ENCODE data around the gene PHACTR1.

Gene PHACTR1

DNA sequence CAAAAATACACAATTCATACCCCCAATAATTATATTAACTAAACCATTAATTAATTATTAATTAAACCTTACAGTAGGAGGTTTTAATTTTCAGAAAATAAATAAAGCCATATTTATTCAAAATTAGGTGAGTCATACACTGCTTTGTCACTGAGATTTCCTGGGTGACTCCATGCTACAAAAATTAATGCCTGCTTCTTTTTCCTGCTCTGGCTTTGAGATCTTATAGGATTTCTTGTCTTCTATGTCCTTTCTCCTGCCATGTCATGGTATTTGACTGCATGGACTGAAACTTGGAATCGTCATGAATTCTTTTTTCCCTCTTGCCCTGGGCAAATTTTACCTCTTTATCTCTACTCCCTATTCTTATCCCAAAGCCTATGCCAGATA, 133.2 kb downstream of the PHACTR1 start:
- no peak for DNase-seq (ENCODE audit: low spot score)

DNA sequence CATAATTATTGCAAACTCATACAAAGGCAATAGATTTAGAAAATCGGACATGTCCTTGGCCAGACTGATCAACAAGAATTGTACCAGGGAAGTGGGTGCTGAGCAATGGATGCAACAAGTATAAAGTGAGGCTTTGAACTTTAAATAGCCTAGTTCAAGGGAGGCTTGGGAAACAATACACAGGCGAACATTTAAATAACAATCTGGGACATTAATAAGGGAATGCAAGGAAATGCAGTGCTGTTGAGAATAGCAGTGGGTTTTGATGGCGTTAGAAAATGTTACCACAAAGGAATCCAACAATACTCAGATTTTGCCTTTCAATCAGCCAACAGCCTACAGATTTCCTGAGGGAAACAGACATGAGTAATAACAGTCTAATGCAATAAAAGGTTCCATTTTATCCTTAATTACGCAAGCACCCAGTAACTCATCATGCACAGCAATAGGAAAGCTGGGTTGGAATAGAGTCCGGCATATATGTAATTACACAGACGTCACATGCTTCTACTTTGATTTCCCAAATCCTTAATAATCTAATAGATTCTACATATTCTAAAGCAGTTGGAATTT, 134.6 kb downstream of the PHACTR1 start:
- DNase-seq (ENCODE audit: low spot score) = no peak

DNA sequence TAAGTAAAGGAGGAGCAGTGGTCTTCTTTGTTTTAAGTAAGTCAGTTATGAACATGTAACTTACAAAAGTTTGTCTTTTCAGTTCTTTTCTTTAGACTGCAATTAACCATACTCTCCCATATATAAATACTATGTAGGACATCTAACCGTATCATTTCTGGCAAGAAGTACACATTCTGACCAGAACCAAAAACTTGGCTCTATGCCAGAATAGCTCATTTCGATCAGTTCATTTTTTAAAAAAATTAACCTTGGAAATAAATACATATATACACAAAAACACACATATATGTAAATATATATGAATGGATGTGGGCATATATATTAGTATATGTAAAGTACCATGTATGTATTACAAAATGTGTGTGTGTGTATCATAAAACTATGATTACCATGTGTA, 145.0 kb downstream of the PHACTR1 start:
- no peak for DNase-seq (ENCODE audit: low spot score)

DNA sequence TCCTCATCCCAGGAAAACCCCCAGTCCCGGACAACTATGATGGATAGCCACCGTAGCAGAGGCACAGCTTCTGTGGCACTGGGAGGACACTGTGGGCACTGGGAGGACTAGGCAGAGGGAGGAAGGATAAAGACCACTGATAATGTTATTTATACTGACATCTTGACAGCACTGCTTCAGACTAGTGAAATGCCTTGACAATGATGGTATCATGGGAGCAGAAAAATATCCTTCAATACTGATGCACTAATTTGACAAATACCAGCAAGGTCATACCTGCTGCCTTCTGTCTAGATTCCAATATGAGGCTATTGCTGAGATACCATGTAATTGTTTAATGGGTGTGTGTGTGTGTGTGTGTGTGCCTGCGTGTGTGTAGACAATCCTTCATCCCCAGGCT, 148.6 kb downstream of the PHACTR1 start:
- no peak for DNase-seq (ENCODE audit: low spot score)

DNA sequence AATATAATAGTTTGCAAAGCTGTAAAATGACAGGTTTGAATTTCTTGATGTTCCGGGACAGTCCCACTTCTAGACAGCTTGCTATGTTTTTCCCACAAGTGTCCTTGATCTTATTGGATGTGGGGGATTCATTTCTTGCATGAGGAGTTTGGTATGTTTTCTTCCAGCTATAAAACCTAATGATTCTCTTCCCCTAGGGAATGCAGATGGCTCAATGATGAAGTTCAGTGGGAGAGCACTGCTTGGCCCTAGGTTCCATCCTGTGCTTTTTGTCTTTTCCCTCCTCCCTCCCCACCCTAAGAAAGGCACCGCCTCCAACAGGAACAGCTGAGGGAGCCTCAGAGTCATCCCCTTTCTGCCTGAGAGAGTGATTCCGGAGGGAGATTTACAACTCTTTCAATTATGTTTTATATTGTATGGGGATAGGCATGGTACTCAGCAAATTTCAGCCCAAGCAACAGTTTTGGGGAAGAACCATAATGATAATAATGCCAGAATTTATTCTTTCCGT, 149.2 kb downstream of the PHACTR1 start:
- no peak for DNase-seq (ENCODE audit: low spot score)

DNA sequence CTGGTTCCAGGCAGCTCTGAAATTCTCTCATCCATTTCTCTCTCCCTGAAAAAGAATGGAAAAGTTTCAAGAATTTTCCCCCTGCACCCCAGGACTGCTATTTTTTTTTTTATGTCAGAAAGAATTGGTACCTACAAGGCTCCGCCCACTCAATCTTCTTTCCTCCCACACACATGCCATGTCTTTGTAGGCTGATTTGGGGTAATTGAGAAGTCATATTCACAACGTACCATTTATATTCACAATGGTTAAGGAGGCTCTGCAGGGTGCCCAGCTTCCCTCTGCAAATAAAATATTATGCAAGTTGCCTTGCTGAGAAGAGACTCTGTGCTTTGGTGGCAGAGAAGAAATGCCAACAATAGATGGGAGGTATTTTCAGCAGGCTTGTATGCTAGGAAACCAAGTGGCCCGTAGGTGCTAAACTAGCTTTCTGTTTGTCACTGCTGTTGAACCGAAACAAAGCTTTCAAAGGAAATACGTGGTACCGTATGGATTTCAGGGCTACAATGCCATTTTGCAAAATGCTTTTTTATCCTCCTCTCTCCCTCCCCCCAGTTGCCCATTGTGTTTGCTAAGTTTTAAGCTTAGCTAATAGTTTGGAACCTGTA, 150.0 kb downstream of the PHACTR1 start:
- DNase-seq (ENCODE audit: low spot score) = no peak

DNA sequence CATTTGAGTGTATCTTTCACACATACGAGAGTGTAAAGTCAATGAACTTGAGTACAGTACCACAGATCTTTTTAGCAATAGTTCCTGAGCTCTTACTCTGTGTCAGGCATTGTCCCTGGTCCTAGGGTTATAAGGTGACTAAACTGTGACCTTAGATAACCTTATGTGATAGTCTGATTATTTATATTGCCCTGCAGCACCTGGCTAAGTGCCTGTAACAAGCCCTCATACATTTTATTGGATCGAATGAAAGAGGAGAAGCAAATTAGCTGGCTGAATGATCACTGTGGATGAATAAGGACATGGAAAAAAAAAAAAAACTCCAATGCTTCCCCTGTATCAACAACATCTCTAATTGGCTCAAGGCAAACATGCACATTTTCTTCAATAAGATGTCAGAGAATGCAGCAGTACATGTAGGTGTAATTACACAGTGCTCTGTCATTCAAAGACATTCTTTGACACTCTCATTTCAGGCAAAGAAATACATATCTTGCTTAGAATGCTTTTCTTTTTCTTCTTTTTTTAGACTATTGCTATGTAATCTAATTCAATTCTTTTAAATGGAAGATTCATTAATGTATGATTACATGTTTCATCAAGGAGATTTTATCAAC, 153.4 kb downstream of the PHACTR1 start:
- DNase-seq (ENCODE audit: low spot score) = no peak

DNA sequence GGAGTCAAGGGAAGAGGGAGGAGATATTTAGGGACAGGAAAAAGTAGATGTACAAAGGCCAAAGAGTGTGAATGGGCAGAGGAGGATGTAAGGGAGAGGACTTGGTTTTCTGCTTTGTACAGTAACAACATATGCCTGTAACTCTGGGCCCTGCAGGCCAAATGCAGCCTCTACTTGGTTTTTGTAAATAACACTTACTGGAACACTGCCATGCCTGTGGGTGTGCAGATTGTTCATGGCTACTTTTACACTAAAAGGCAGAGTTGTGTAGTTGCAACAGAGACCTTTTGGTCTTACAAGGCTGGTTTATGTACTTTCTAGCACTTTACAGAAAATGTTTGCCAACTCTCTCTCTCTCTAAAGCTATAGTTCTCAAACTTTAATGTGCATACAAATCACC, 157.1 kb downstream of the PHACTR1 start:
- no peak for DNase-seq (ENCODE audit: low spot score)

DNA sequence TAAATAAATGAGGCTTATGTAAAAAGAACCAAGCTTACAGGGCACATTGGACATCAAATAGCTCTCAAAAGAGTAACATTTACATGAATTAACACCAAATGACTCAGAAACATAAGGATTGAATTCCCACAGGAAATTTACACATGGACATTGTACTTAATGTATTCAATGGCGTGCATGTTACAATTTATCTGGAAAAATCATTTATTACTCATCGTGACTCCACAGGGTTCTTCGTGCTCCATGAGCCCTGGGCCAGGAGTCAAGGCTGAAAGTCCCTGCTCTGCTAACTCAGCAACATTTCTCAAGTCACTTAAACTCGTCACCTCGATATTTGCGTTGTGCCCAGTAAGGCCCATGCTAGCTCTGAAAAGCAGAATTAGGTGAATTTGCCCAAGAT, 158.5 kb downstream of the PHACTR1 start:
- no peak for DNase-seq (ENCODE audit: low spot score)

DNA sequence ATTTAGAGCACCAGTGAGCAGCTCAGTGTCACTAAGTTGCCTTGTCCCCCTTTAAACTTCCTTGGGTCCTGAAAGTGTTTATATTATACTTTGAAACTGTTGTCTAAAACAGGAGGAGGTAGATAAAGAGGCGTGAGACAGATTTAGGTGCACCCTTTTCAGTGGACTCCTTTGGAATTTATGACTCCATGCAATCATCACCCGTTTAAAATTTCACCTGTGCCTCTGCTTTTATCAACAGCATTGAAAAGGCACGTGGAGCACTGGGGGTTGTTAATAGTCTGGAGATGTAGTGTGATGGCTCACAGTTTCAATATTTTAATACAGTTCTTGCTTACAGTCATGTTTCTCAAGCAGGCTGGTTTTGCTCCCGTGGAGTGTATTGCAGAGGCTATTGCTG, 162.2 kb downstream of the PHACTR1 start:
- no peak for DNase-seq (ENCODE audit: low spot score)

DNA sequence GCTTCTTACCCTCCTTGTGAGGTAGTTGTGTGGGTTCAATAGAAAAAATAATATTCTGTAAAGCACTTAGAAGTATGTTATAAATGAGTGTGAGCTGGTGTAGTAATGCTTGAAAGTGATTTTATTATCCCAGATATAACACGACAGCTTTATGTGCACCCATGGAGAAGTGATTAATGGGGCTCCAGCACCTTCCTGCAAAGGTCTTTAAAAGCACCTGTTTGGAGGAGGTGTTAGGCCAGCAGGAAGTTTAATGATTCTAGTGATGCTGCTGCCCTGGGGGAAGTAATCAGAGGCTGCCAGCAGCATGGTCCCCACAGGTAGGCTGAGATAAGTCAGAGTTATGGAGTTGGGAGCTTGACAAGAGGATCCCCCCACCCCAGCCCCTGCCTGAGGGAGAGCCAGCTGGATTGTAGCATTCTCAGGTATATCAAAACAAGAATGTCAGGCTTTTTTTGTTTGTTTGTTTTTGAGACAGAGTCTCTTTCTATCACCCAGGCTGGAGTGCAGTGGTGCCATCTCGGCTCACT, 166.3 kb downstream of the PHACTR1 start:
- DNase-seq (ENCODE audit: low spot score) = no peak

DNA sequence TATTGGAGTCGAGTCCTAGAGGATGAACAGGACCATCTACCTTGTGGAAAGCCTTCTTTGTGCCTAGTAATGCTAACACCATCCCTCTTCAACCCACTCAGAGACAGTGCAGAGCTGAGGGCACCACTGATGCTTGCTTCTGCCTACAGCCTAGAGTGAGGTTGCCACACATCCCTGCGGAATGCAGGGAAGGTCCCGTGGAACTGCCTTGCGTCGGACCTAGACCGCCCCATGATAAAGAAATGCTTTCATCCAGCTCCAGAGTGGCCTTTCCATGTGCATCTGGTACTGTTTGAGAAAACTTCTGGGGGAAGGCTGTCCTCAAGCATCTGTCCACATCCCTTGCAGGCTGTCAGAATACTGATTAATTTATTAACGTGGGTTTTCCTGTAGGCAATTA, 168.4 kb downstream of the PHACTR1 start:
- no peak for DNase-seq (ENCODE audit: low spot score)

DNA sequence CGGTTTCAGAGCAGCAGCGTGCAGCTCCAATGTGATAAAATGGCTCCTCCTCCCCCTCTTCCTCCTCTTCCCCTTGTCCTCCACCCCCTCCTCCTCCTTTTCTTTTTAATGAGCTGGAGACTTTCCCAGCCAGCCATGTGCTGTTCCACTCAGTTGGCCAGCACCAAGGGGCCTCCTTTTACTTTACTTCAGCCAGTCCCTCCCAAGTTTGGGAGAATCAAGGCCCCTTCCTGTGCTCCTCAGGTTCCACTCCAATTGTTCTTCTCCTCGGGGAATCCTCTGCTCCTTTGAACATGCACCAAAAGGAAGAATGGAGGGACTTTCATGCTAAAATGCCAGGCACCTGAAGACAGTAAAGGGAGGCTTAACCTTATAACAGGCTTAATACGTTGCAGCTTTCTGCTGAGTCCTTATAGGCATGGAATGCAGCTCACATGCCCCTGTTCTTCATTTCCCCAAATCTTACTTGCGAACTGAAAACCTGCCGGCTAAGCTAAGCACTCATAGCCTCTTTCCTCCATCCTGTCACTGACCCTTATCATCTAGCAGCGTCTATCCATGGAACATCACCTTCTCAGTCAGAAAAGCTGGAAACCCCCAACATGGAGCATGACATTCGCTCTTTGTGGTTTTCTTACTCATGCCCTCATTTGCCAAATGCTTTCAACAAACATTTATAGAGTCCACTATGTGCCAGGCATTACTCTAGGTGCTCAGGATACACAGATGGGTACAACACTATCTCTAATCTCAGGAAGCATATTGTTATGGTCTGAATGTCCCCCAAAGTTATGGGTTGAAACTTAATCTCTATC, 170.6 kb downstream of the PHACTR1 start:
- DNase-seq (ENCODE audit: low spot score) = no peak

DNA sequence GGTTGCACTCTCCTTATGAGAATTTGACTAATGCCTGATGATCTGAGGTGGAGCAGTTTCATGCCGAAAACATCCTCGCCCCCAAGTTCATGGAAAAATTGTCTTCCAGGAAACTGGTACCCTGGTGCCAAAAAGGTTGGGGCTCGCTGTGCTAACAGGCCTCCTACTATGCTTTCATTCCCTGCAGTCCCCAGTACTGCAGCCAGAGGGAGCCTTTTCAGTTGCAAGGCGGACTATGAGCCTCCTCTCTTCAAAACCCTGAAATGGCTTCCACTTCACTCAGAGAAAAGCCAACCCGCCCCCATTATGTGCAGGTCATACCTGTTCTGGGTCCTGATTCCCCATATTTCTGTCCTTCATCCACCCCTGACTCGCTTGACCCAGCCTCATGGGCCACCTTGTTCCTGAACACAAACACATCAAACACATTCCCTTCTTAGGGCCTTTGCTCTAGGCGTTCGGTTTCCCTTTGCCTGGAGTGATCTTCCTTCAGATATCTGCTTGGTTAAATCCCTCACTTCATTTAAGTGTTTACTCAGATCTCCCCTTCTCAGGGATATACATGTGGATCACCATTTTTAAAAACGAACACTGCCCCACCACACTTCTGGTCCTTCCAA, 173.7 kb downstream of the PHACTR1 start:
- peak; percentile 9 for DNase-seq (ENCODE audit: low spot score)

DNA sequence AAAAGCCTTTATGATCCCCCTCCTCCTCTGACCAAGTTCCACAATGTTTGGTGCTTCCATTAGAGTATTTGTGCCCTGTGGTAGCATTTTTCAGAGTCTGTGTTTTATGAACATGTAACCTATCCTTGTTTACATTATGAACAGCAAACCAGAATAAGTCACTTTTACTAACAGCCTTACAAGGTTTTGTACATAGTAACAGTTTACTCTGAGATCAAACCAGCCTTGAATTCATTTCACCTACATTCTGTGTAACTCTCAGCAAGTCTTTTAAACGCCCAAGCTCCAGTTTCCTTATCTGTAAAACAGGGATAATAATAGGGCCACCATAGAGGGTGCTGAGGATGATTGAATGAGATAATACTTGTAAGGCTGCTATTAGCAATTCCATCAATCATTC, 175.0 kb downstream of the PHACTR1 start:
- DNase-seq (ENCODE audit: low spot score) = no peak

DNA sequence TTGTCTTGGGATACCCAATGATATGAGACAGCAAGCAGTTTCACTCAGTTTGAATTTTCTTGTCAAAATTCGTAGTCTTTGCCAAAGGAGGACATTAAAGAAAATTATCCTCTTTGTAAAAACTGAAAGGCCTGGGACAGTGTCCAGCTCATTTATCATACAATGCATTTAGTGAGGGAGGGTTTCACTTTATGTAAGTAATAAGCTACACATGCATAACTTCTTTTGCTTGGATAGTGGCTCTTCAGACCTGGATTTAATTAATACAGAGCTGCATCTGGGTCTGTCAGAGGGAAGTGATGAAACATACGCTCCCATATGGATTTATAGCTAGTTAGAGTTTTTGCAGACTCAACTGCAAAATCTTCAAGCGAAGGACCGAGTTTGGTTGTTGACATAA, 175.6 kb downstream of the PHACTR1 start:
- DNase-seq (ENCODE audit: low spot score) = no peak

DNA sequence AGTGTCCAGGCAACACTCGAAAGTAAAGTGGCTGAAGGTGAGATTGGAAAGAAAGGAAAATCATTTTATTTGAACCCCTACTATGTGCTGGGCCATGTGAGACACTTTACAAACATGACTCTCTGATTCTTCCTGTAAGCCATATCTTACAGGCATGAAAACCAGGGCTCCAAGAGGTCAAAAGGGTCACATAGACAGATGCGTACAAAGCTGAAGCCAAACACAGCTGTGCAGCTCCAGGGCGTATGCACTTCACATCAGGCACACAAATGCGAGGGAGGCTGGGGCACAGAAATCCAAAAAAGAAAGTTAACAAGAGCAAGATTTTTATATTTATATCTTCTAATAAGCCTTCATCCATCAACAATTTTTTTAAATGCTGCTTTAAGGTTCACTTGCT, 176.5 kb downstream of the PHACTR1 start:
- DNase-seq (ENCODE audit: low spot score) = no peak

DNA sequence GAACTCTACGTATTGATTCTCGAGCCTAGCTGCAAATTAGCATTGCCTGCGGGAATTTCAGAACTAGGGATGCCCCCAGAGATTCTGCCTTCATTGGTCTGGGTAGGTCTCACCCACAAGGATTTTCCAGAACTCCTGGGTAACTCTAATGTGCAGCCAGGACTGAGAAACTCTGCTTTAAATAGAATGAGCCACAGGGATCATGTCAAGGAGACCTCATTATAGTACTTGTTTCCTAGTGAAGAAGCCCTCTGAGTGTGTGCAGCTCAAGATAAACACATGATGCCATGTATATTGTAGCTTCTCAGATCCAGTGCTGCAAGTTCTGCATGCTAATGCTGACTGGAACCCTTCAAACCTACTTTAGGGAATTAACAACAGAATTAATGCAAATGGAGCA, 179.2 kb downstream of the PHACTR1 start:
- no peak for DNase-seq (ENCODE audit: low spot score)

DNA sequence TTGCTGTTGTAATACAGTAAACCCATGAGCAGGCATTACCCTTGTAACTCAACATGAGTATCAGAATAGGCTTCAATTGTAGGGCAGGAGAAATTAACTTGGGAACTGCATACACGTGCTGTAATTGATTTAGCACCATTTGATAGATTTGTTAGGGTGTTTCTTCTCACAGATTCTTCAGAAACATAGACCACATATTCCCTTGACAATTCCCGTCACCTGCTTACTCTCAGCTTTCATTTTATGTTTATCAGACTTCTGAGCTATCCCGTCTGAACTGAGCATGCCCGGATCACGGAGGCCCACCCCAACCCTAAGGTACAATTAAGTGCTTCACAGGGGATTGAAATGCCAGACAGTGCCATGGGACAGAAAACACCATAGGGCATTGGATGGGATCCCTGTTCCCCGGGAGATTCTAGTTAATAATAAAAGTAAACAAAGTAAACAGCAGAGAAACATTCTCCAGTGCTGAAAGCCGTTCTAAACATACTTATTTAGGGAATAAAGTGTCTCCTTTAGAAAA, 179.7 kb downstream of the PHACTR1 start:
- no peak for DNase-seq (ENCODE audit: low spot score)

DNA sequence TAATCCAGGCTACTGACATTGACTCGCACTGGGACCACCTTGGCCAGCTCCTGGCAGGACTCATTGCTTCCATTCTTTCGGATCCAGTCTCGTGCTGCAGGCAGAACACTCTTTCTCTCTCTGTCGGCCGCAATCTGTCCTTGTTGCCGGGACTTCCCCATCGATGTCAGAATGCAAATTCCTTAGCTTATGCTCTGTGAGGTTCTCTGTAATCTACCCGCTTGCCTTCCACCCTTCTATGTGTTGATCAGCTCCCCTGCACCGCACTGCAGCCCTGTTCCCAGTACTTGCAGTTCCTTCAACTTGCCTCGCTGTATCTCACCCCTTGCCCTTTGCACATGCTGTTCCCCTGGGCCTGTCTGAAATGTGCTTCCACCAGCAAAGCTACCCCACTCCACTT, 182.0 kb downstream of the PHACTR1 start:
- no peak for DNase-seq (ENCODE audit: low spot score)

DNA sequence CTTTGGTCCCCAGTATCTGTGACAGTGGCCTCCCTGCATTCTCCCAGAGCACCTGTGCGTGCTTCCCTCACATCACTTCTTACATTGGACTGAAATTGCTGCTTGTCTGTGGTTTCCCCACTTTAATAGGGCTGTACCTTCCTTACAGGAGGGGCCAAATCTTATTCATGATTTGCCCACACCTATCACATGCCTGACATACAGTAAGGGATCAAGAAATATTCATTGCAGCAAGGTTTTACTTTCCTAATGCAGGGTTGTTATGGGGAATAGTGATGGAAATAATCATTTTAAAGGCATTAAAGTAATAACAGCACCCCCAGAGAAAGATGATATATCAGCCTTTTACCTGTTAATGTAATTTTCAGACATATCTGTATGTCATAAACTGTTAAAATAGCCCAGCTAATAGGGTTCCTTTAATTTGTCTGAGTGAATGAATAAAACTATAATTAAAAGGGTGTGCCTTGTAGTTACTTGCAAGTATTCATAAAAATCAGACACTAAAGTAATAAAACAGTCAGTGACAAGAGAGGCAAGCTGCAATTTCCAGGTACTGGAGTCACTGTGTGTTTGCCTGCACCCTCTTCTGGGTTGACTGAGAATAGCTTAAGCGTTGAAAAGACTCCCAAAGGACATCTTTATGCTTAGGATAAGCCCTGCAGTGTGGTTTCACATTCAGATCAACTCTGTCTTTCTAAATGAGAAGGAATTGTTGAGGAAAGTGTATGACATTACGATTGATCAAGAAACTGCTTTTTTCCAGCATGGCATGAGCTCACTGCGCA, 182.7 kb downstream of the PHACTR1 start:
- DNase-seq (ENCODE audit: low spot score) = no peak
